ENCODE data around the gene GSG1L. TPM values are rescaled to one million over a fixed set of nuclear protein-coding genes. Genes with fewer than 3 reads are reported as not detected.

GSG1L gene
- total RNA-seq, 1 donor from 2014 or later: not detected

GRCh38 chr16:27867122-27868110 lies 196.1 kb downstream of the GSG1L start:
- TF ChIP-seq, protein P1, sequence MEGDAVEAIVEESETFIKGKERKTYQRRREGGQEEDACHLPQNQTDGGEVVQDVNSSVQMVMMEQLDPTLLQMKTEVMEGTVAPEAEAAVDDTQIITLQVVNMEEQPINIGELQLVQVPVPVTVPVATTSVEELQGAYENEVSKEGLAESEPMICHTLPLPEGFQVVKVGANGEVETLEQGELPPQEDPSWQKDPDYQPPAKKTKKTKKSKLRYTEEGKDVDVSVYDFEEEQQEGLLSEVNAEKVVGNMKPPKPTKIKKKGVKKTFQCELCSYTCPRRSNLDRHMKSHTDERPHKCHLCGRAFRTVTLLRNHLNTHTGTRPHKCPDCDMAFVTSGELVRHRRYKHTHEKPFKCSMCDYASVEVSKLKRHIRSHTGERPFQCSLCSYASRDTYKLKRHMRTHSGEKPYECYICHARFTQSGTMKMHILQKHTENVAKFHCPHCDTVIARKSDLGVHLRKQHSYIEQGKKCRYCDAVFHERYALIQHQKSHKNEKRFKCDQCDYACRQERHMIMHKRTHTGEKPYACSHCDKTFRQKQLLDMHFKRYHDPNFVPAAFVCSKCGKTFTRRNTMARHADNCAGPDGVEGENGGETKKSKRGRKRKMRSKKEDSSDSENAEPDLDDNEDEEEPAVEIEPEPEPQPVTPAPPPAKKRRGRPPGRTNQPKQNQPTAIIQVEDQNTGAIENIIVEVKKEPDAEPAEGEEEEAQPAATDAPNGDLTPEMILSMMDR (conservative IDR thresholded peaks at IDR 0.05): peak; percentile 72
- Mint-ChIP-seq H3K9me3 (peaks cover 10% of the 10 kb centered on the region), H3K4me1 (no peaks in the 10 kb centered on the region), H3K27ac (ENCODE audit: unreplicated experiment) (no peak overlapping the region), H3K27me3 (ENCODE audit: low read depth) (peaks cover 4% of the 10 kb centered on the region), H3K4me3 (no peak overlapping the region), H3K36me3 (ENCODE audit: low read depth) (peaks cover 4% of the 10 kb centered on the region)
- DNase-seq (ENCODE audit: low read depth, low spot score): peak; percentile 80

- Mint-ChIP-seq H3K27ac (ENCODE audit: unreplicated experiment) (no peak overlapping the region), H3K4me1 (no peaks in the 10 kb centered on the region), H3K9me3 (peaks cover 10% of the 10 kb centered on the region), H3K4me3 (no peak overlapping the region), H3K27me3 (ENCODE audit: low read depth) (no peaks in the 10 kb centered on the region), H3K36me3 (ENCODE audit: low read depth) (peaks cover 4% of the 10 kb centered on the region)
- TF ChIP-seq, protein P1 (conservative IDR thresholded peaks at IDR 0.05): no peak
- DNase-seq (ENCODE audit: low read depth, low spot score): no peak
These were observed 200.1 kb downstream of the GSG1L start for GRCh38 chr16:27863377-27863776.

DNA sequence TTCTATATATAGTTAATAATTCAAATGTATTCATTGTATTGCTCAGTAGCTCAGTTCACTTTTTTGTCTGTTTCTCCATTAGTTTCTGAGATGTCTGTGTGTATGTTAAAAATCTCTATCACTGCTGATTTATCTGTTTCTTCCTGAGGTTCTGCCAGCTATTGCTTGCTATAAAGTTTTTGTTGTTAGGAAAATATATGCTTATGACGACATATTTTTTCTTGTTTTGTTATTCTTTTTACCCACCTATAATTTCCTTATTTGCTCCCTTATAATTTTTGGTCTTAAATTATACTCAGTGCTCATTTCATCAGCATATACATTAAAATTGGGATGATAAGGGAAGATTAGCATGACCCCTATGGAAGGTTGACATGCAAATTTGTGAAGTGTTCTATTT lies 200.6 kb downstream of the GSG1L start:
- H3K4me3 Mint-ChIP-seq: no peak overlapping the region
- DNase-seq (ENCODE audit: low read depth, low spot score): no peak
- no peaks in the 10 kb centered on the region for H3K4me1 Mint-ChIP-seq
- H3K27ac Mint-ChIP-seq (ENCODE audit: unreplicated experiment): no peak overlapping the region
- peaks cover 4% of the 10 kb centered on the region for H3K36me3 Mint-ChIP-seq (ENCODE audit: low read depth)
- H3K27me3 Mint-ChIP-seq (ENCODE audit: low read depth): no peaks in the 10 kb centered on the region
- H3K9me3 Mint-ChIP-seq: peaks cover 10% of the 10 kb centered on the region
- TF ChIP-seq, protein P1 (conservative IDR thresholded peaks at IDR 0.05): no peak

GRCh38 chr16:27860091-27860490 lies 203.4 kb downstream of the GSG1L start:
- Mint-ChIP-seq H3K27ac (ENCODE audit: unreplicated experiment) (no peak overlapping the region), H3K27me3 (ENCODE audit: low read depth) (no peaks in the 10 kb centered on the region), H3K9me3 (peaks cover 10% of the 10 kb centered on the region), H3K36me3 (ENCODE audit: low read depth) (peaks cover 4% of the 10 kb centered on the region), H3K4me1 (no peaks in the 10 kb centered on the region), H3K4me3 (no peak overlapping the region)
- DNase-seq (ENCODE audit: low read depth, low spot score): no peak
- TF ChIP-seq, protein P1 (conservative IDR thresholded peaks at IDR 0.05): no peak

GRCh38 chr16:27859020-27859419 lies 204.5 kb downstream of the GSG1L start:
- TF ChIP-seq, protein P1 (conservative IDR thresholded peaks at IDR 0.05): no peak
- Mint-ChIP-seq H3K4me3 (no peak overlapping the region), H3K36me3 (ENCODE audit: low read depth) (peaks cover 2% of the 10 kb centered on the region), H3K9me3 (peaks cover 8% of the 10 kb centered on the region), H3K4me1 (no peaks in the 10 kb centered on the region), H3K27ac (ENCODE audit: unreplicated experiment) (no peak overlapping the region), H3K27me3 (ENCODE audit: low read depth) (no peaks in the 10 kb centered on the region)
- no peak for DNase-seq (ENCODE audit: low read depth, low spot score)

All from neural crest cell (in vitro differentiated cells).